HCT116 (cell line): ENCODE results near the gene DCTN2. TPM values are rescaled to one million over a fixed set of nuclear protein-coding genes. Genes with fewer than 3 reads are reported as not detected.
A peak's percentile ranks its signal among the peaks of the same experiment; 100 is the strongest.

Experiments
- ATAC-seq: fragments of 200-7000 bp; cut with Tn5 transposase; 2 replicates; pipeline ENCODE4 v1.9.1; 2020; ENCODE audit warnings: mild to moderate bottlenecking, moderate library complexity
- BruUV-seq: library from RNA; stranded (reverse); fragments of 400-500 nt; replicated peaks from 2 replicates; lab custom pipeline; 2021; lab: Mats Ljungman, UMichigan
- CTCF ChIA-PET: fragments of 300-600 bp; sonication (Branson Sonifier 250); formaldehyde crosslinking; loops from one replicate; lab custom pipeline; 2021; ENCODE audit warnings: antibody characterized with exemption; lab: Charles Lee
- POLR2A ChIA-PET: fragments of 300-600, 350-600 bp; sonication (Branson Sonifier 250); formaldehyde crosslinking; loops from one replicate; lab custom pipeline; 2021; ENCODE audit warnings: antibody characterized with exemption; lab: Charles Lee
- RAD21 ChIA-PET, 2 experiments: fragments of 300-600 bp; sonication (Branson Sonifier 250); formaldehyde crosslinking; loops; one replicate each; lab custom pipeline; 2023; ENCODE audit warnings: low total read pairs in 2 of 2; ENCODE audit not compliant: uncharacterized antibody in 2 of 2, unreplicated experiment in 2 of 2, low non-redundant PET in 1 of 2; lab: Charles Lee
- DNase-seq: peaks from one replicate; pipeline ENCODE4 v3.0.0-alpha.2; 2010; ENCODE audit warnings: low read depth, low spot score
- H2AFZ ChIP-seq: fragments of 200-600 bp; shearing (Covaris generic), sonication (generic); 2 replicates; pipeline ENCODE4 v1.6.1; 2017; ENCODE audit warnings: low read depth, mixed run types, mixed read lengths, antibody characterized with exemption, low read length; ENCODE audit not compliant: poor library complexity, severe bottlenecking
- H3K27ac ChIP-seq: 2 replicates; pipeline ENCODE4 v1.5.1; 2012; ENCODE audit warnings: low read depth, low read length
- H3K27me3 ChIP-seq: fragments of 200-600 bp; sonication (generic); 2 replicates; pipeline ENCODE4 v1.6.1; 2016; ENCODE audit warnings: mixed run types, low read length, mixed read lengths; ENCODE audit not compliant: insufficient read depth
- H3K36me3 ChIP-seq, 2 experiments: fragments of 200-500 bp in 1 of 2; fragments of 200-600 bp in 1 of 2; sonication (Bioruptor generic) in 1 of 2; sonication (generic) in 1 of 2; 2 replicates each; pipeline versions ENCODE4 v1.5.1 to v1.6.1; 2014 to 2016; ENCODE audit warnings: low read length in 2 of 2, inconsistent platforms in 1 of 2, mixed read lengths in 1 of 2, mixed run types in 1 of 2; ENCODE audit not compliant: insufficient read depth in 2 of 2, control insufficient read depth in 1 of 2
- H3K4me1 ChIP-seq, 2 experiments: fragments of 200-600 bp in 1 of 2; sonication (generic) in 1 of 2; 2 replicates each; pipeline versions ENCODE4 v1.5.1 to v1.6.1; 2012 to 2017; ENCODE audit warnings: low read length in 2 of 2, inconsistent platforms in 1 of 2, mild to moderate bottlenecking in 1 of 2, mixed read lengths in 1 of 2, mixed run types in 1 of 2, moderate library complexity in 1 of 2; ENCODE audit not compliant: insufficient read depth in 2 of 2, control insufficient read depth in 1 of 2
- H3K4me2 ChIP-seq: fragments of 200-600 bp; sonication (generic); 2 replicates; pipeline ENCODE4 v1.6.1; 2017; ENCODE audit warnings: mixed run types, low read length, mixed read lengths
- H3K4me3 ChIP-seq, 2 experiments: fragments of 200-600 bp in 1 of 2; sonication (generic) in 1 of 2; replicated peaks in 1 of 2; 2 replicates each; pipeline ENCODE4 v1.5.1; 2011 to 2016; ENCODE audit warnings: low read length in 2 of 2, control low read depth in 1 of 2, low read depth in 1 of 2, mild to moderate bottlenecking in 1 of 2, mixed read lengths in 1 of 2, mixed run types in 1 of 2
- H3K79me2 ChIP-seq: fragments of 200-600 bp; sonication (generic); 2 replicates; pipeline ENCODE4 v1.6.1; 2017; ENCODE audit warnings: mild to moderate bottlenecking, mixed run types, low read length, moderate library complexity, mixed read lengths; ENCODE audit not compliant: insufficient read depth
- H3K9ac ChIP-seq: fragments of 200-600 bp; sonication (generic); 2 replicates; pipeline ENCODE4 v1.6.1; 2016; ENCODE audit warnings: low read length, mixed read lengths
- H3K9me2 ChIP-seq: fragments of 200-600 bp; sonication (generic), shearing (Covaris generic); 2 replicates; pipeline ENCODE4 v1.6.1; 2017; ENCODE audit warnings: mixed run types, mild to moderate bottlenecking, moderate library complexity; ENCODE audit not compliant: insufficient read depth
- H3K9me3 ChIP-seq, 2 experiments: fragments of 200-500 bp in 1 of 2; fragments of 200-600 bp in 1 of 2; sonication (Bioruptor generic) in 1 of 2; sonication (generic) in 1 of 2; 2 replicates each; pipeline ENCODE4 v1.6.1; 2014 to 2017; ENCODE audit warnings: low read length in 2 of 2, mixed read lengths in 2 of 2, inconsistent platforms in 1 of 2, low read depth in 1 of 2, mild to moderate bottlenecking in 1 of 2, mixed run types in 1 of 2, moderate library complexity in 1 of 2; ENCODE audit not compliant: control insufficient read depth in 1 of 2, insufficient read depth in 1 of 2
- H4K20me1 ChIP-seq: fragments of 200-600 bp; sonication (generic), shearing (Covaris generic); 2 replicates; pipeline ENCODE4 v1.6.1; 2017; ENCODE audit warnings: mixed run types, mild to moderate bottlenecking, moderate library complexity; ENCODE audit not compliant: insufficient read depth
- CBX3 ChIP-seq: IDR thresholded peaks from 2 replicates; pipeline ENCODE4 v1.6.1; 2012; ENCODE audit warnings: low read depth
- CEBPB ChIP-seq: IDR thresholded peaks from 2 replicates; pipeline ENCODE4 v1.6.1; 2012; ENCODE audit warnings: low read depth
- EZH2 ChIP-seq: fragments of 200-600 bp; sonication (generic); IDR thresholded peaks from 2 replicates; pipeline ENCODE4 v1.6.1; 2017; ENCODE audit warnings: antibody characterized with exemption, mixed run types
- EZH2phosphoT487 ChIP-seq: fragments of 200-600 bp; IDR thresholded peaks from 2 replicates; pipeline ENCODE4 v1.6.1; 2018; ENCODE audit warnings: antibody characterized with exemption, borderline replicate concordance
- FOSL1 ChIP-seq: IDR thresholded peaks from 2 replicates; pipeline ENCODE4 v1.6.1; 2012; ENCODE audit warnings: low read depth
- JUND ChIP-seq: IDR thresholded peaks from 2 replicates; pipeline ENCODE4 v1.6.1; 2012
- SP1 ChIP-seq: IDR thresholded peaks from 2 replicates; pipeline ENCODE4 v1.6.1; 2012; ENCODE audit warnings: low read depth
- SRF ChIP-seq: IDR thresholded peaks from 2 replicates; pipeline ENCODE4 v1.6.1; 2012; ENCODE audit warnings: low read depth
- TCF7L2 ChIP-seq: IDR thresholded peaks from 2 replicates; pipeline ENCODE4 v1.7.0; 2011; ENCODE audit warnings: borderline replicate concordance, inconsistent platforms; ENCODE audit not compliant: insufficient read depth, insufficient read length; ENCODE audit errors: extremely low read depth
- ZNF274 ChIP-seq: fragments of 200-500 bp; sonication (Bioruptor generic); IDR thresholded peaks from 2 replicates; pipeline ENCODE4 v1.6.1; 2014; ENCODE audit warnings: mild to moderate bottlenecking, low read depth, low read length, inconsistent platforms
- intact Hi-C: fragments of 100-400 bp; cut with micrococcal nuclease; formaldehyde crosslinking; loops from 2 replicates; pipeline ENCODE4 v1.10.0; 2022
- total RNA-seq: library from RNA; stranded (reverse); gene quantifications from one replicate; pipeline ENCODE4 v1.2.1, GENCODE V29; 2021; ENCODE audit not compliant: unreplicated experiment
- TF ChIP-seq, protein P1 (sequence below): IDR thresholded peaks from 2 replicates; pipeline ENCODE4 v1.6.1; 2012
- TF ChIP-seq, protein P2 (sequence below): IDR thresholded peaks from 2 replicates; pipeline ENCODE4 v1.6.1; 2012; ENCODE audit warnings: low read depth
- TF ChIP-seq, protein P3 (sequence below): IDR thresholded peaks from 2 replicates; pipeline ENCODE4 v1.6.1; 2012
- TF ChIP-seq, protein P4 (sequence below): IDR thresholded peaks from 2 replicates; pipeline ENCODE4 v1.6.1; 2011; ENCODE audit warnings: mild to moderate bottlenecking, low read length, moderate library complexity; ENCODE audit not compliant: insufficient replicate concordance; ENCODE audit errors: extremely low read depth
- TF ChIP-seq, protein P5 (sequence below), 3 experiments: fragments of 200-600 bp in 1 of 3; sonication (generic) in 1 of 3; IDR thresholded peaks in 2 of 3; conservative IDR thresholded peaks in 1 of 3; 2 replicates each; pipeline ENCODE4 v1.5.1; 2012 to 2017; ENCODE audit warnings: low read depth in 2 of 3, low read length in 2 of 3, antibody characterized with exemption in 1 of 3, borderline replicate concordance in 1 of 3, control low read depth in 1 of 3, mild to moderate bottlenecking in 1 of 3, mixed read lengths in 1 of 3, mixed run types in 1 of 3, moderate library complexity in 1 of 3; ENCODE audit not compliant: insufficient read depth in 1 of 3

Gene DCTN2
- total RNA-seq, 1 experiment from 2014 or later: 95.9 TPM

DNA sequence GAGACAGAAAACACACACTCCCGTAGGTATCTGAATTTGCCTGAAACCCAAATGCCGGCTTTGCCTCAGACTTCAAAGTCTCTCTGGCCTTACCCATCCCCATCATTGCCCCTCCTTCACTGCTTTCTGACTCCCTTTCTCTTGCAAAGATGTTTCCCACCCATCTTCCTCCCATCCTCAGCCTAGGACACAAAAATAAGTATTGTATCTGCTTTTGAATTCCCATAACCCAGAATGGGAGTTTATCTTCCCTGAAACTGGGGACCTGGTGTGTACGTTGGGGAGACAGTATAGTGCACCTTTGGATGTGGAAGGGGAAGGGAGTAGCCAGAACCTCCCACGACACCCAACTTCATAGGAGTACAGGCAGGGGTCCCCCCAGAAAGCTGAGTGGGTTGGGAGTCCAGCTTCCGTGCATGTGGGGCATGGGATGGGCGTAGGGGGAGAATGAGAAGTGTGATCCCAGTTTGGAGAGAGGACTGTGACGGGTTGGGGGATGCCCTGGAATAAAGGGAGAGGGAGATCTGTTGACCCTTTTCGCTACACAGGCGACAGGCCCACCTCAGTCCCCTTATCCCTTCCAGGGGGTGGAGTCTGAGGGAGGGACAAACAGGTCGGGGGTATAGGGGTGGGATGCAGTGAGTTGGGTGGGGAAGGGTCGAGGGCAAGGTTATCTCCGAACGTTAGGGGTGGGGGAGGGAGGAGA is 2.4 kb upstream of the DCTN2 start:
- no peak for DNase-seq
- Histone ChIP-seq H3K4me1 (peaks cover 9 to 37% of the 10 kb centered on the region in 2 experiments), H2AFZ (no peak overlapping the region), H3K9me2 (no peaks in the 10 kb centered on the region), H3K36me3 (peaks cover 0 to 3% of the 10 kb centered on the region in 2 experiments; a peak in 1 of 4 replicates), H3K9me3 (no peaks in the 10 kb centered on the region), H4K20me1 (no peaks in the 10 kb centered on the region), H3K27me3 (no peaks in the 10 kb centered on the region), H3K79me2 (peaks cover 24% of the 10 kb centered on the region), H3K4me2 (peak overlapping the region; percentile 91), H3K9ac (no peak overlapping the region), H3K4me3 (peak overlapping the region; percentile 57 to 78), H3K27ac (no peak overlapping the region)
- RAD21 ChIA-PET: no interaction called here
- no peak for TF ChIP-seq EZH2phosphoT487
- TF ChIP-seq, protein P1, sequence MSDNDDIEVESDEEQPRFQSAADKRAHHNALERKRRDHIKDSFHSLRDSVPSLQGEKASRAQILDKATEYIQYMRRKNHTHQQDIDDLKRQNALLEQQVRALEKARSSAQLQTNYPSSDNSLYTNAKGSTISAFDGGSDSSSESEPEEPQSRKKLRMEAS: no peak
- TF ChIP-seq ZNF274: no peak
- TF ChIP-seq, protein P2, sequence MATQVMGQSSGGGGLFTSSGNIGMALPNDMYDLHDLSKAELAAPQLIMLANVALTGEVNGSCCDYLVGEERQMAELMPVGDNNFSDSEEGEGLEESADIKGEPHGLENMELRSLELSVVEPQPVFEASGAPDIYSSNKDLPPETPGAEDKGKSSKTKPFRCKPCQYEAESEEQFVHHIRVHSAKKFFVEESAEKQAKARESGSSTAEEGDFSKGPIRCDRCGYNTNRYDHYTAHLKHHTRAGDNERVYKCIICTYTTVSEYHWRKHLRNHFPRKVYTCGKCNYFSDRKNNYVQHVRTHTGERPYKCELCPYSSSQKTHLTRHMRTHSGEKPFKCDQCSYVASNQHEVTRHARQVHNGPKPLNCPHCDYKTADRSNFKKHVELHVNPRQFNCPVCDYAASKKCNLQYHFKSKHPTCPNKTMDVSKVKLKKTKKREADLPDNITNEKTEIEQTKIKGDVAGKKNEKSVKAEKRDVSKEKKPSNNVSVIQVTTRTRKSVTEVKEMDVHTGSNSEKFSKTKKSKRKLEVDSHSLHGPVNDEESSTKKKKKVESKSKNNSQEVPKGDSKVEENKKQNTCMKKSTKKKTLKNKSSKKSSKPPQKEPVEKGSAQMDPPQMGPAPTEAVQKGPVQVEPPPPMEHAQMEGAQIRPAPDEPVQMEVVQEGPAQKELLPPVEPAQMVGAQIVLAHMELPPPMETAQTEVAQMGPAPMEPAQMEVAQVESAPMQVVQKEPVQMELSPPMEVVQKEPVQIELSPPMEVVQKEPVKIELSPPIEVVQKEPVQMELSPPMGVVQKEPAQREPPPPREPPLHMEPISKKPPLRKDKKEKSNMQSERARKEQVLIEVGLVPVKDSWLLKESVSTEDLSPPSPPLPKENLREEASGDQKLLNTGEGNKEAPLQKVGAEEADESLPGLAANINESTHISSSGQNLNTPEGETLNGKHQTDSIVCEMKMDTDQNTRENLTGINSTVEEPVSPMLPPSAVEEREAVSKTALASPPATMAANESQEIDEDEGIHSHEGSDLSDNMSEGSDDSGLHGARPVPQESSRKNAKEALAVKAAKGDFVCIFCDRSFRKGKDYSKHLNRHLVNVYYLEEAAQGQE: no peak
- TF ChIP-seq CBX3: no peak
- TF ChIP-seq, protein P3, sequence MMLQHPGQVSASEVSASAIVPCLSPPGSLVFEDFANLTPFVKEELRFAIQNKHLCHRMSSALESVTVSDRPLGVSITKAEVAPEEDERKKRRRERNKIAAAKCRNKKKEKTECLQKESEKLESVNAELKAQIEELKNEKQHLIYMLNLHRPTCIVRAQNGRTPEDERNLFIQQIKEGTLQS: no peak
- TF ChIP-seq EZH2: no peak
- TF ChIP-seq SRF: no peak
- TF ChIP-seq, protein P4, sequence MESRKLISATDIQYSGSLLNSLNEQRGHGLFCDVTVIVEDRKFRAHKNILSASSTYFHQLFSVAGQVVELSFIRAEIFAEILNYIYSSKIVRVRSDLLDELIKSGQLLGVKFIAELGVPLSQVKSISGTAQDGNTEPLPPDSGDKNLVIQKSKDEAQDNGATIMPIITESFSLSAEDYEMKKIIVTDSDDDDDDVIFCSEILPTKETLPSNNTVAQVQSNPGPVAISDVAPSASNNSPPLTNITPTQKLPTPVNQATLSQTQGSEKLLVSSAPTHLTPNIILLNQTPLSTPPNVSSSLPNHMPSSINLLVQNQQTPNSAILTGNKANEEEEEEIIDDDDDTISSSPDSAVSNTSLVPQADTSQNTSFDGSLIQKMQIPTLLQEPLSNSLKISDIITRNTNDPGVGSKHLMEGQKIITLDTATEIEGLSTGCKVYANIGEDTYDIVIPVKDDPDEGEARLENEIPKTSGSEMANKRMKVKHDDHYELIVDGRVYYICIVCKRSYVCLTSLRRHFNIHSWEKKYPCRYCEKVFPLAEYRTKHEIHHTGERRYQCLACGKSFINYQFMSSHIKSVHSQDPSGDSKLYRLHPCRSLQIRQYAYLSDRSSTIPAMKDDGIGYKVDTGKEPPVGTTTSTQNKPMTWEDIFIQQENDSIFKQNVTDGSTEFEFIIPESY: no peak
- no peak for TF ChIP-seq JUND
- TF ChIP-seq FOSL1: no peak
- no peak for TF ChIP-seq TCF7L2
- TF ChIP-seq SP1: no peak
- TF ChIP-seq, protein P5, sequence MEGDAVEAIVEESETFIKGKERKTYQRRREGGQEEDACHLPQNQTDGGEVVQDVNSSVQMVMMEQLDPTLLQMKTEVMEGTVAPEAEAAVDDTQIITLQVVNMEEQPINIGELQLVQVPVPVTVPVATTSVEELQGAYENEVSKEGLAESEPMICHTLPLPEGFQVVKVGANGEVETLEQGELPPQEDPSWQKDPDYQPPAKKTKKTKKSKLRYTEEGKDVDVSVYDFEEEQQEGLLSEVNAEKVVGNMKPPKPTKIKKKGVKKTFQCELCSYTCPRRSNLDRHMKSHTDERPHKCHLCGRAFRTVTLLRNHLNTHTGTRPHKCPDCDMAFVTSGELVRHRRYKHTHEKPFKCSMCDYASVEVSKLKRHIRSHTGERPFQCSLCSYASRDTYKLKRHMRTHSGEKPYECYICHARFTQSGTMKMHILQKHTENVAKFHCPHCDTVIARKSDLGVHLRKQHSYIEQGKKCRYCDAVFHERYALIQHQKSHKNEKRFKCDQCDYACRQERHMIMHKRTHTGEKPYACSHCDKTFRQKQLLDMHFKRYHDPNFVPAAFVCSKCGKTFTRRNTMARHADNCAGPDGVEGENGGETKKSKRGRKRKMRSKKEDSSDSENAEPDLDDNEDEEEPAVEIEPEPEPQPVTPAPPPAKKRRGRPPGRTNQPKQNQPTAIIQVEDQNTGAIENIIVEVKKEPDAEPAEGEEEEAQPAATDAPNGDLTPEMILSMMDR (IDR thresholded peaks at IDR 0.05 in 2 of 3, conservative IDR thresholded peaks at IDR 0.05 in 1 of 3; ENCODE audit: borderline replicate concordance in 1 of 3, insufficient read depth in 1 of 3, low read depth in 2 of 3, low read length in 2 of 3): no peak
- TF ChIP-seq CEBPB: no peak
- ATAC-seq: peak; percentile 38
- POLR2A ChIA-PET: no interaction called here
- intact Hi-C loops: no loop called here
- CTCF ChIA-PET: no interaction called here
- BruUV-seq: no TSS peak
